GM19467 (cell line): ENCODE data around the gene MDGA2.
A peak's percentile ranks its signal among the peaks of the same experiment; 100 is the strongest.
"Not testable (repeated sequence)": the region's sequence is repeated elsewhere in the genome, so short reads cannot be mapped to it uniquely, and the experiment has no call there.

Experiments
- ATAC-seq: cut with Tn5 transposase; IDR thresholded peaks from one replicate; pipeline ENCODE4 v1.9.1; 2021; ENCODE audit warnings: mild to moderate bottlenecking, moderate library complexity; ENCODE audit not compliant: unreplicated experiment

MDGA2 gene

GRCh38 chr14:47365233-47365632 is 310.2 kb downstream of the MDGA2 start:
- ATAC-seq, result no peak

GRCh38 chr14:47353186-47353585 is 322.2 kb downstream of the MDGA2 start:
- no peak for ATAC-seq

GRCh38 chr14:47346849-47347248 is 328.6 kb downstream of the MDGA2 start:
- no peak for ATAC-seq

- ATAC-seq, result no peak
Observed at GRCh38 chr14:47345016-47345415, 330.4 kb downstream of the MDGA2 start.

GRCh38 chr14:47332939-47333338 is 342.5 kb downstream of the MDGA2 start:
- no peak for ATAC-seq

- no peak for ATAC-seq
Observed at GRCh38 chr14:47332106-47332505, 343.3 kb downstream of the MDGA2 start.

GRCh38 chr14:47328376-47328775 is 347.0 kb downstream of the MDGA2 start:
- ATAC-seq, result no peak

- no peak for ATAC-seq
Observed at GRCh38 chr14:47327336-47327735, 348.1 kb downstream of the MDGA2 start.

- no peak for ATAC-seq
Observed at GRCh38 chr14:47322751-47323150, 352.7 kb downstream of the MDGA2 start.

- no peak for ATAC-seq
Observed at GRCh38 chr14:47302121-47302520, 373.3 kb downstream of the MDGA2 start.

GRCh38 chr14:47300796-47301195 is 374.6 kb downstream of the MDGA2 start:
- no peak for ATAC-seq

GRCh38 chr14:47297374-47297773 is 378.0 kb downstream of the MDGA2 start:
- no peak for ATAC-seq

- ATAC-seq, result no peak
Observed at GRCh38 chr14:47284283-47284682, 391.1 kb downstream of the MDGA2 start.

GRCh38 chr14:47281761-47282160 is 393.6 kb downstream of the MDGA2 start:
- not testable (repeated sequence) for ATAC-seq

GRCh38 chr14:47278233-47278842 is 397.1 kb downstream of the MDGA2 start:
- ATAC-seq, result peak; percentile 77

GRCh38 chr14:47277703-47278102 is 397.7 kb downstream of the MDGA2 start:
- no peak for ATAC-seq

GRCh38 chr14:47276931-47277330 is 398.5 kb downstream of the MDGA2 start:
- no peak for ATAC-seq

GRCh38 chr14:47273939-47274338 is 401.5 kb downstream of the MDGA2 start:
- no peak for ATAC-seq

- no peak for ATAC-seq
Observed at GRCh38 chr14:47270715-47271114, 404.7 kb downstream of the MDGA2 start.

- no peak for ATAC-seq
Observed at GRCh38 chr14:47269756-47270492, 405.5 kb downstream of the MDGA2 start.

GRCh38 chr14:47264842-47265241 is 410.6 kb downstream of the MDGA2 start:
- no peak for ATAC-seq

- no peak for ATAC-seq
Observed at GRCh38 chr14:47262801-47263200, 412.6 kb downstream of the MDGA2 start.

GRCh38 chr14:47261350-47261749 is 414.1 kb downstream of the MDGA2 start:
- no peak for ATAC-seq
